HepG2 (cell line): ENCODE measurements around the gene SCAMP3. TPM values are rescaled to one million over a fixed set of nuclear protein-coding genes. Genes with fewer than 3 reads are reported as not detected.
A peak's percentile ranks its signal among the peaks of the same experiment; 100 is the strongest.

Experiments
- KDM1A ChIP-seq: IDR thresholded peaks from 2 replicates; pipeline ENCODE4 v1.6.1; 2016; ENCODE audit warnings: missing compliant biosample characterization
- SIN3A ChIP-seq: IDR thresholded peaks from 2 replicates; pipeline ENCODE4 v1.6.1; 2011; ENCODE audit warnings: low read depth, mild to moderate bottlenecking, control low read depth, low read length, borderline replicate concordance
- SP140L ChIP-seq: sonication (generic); formaldehyde crosslinking; IDR thresholded peaks from 2 replicates; pipeline ENCODE4 v1.4.0; 2020; ENCODE audit warnings: missing genetic modification reagents, borderline replicate concordance
- ZNF20 ChIP-seq: sonication (generic); formaldehyde crosslinking; IDR thresholded peaks from 2 replicates; pipeline ENCODE4 v1.4.0; 2020; ENCODE audit warnings: mild to moderate bottlenecking, moderate library complexity, missing genetic modification reagents
- ZNF558 ChIP-seq: sonication (generic); formaldehyde crosslinking; IDR thresholded peaks from 2 replicates; pipeline ENCODE4 v1.9.0; 2022; ENCODE audit warnings: mild to moderate bottlenecking, missing genetic modification reagents, borderline replicate concordance
- ZNF788 ChIP-seq: sonication (generic); formaldehyde crosslinking; IDR thresholded peaks from 2 replicates; pipeline ENCODE4 v1.5.0; 2020; ENCODE audit warnings: mild to moderate bottlenecking, missing genetic modification reagents, borderline replicate concordance
- polyA plus RNA-seq, 8 experiments: library from polyadenylated mRNA; depleted of rRNA in 3 of 8; stranded (reverse) in 7 of 8; unstranded in 1 of 8; fragments of >200 nt; fragmentation: Illumina TruSeq in 4 of 8; extraction: Trizol in 4 of 8; gene quantifications; 2 replicates each; pipeline versions ENCODE4 v1.2.1 to v1.2.3, GENCODE V29; 2011 to 2016; ENCODE audit warnings: low read depth in 4 of 8, missing spikeins in 1 of 8, mixed read lengths in 1 of 8; ENCODE audit not compliant: insufficient read depth in 1 of 8
- total RNA-seq, 5 experiments: library from RNA; depleted of rRNA; stranded (reverse); fragments of >200 nt; fragmentation: Illumina TruSeq; extraction: Trizol; gene quantifications; 2 replicates each; pipeline ENCODE4 v1.2.3, GENCODE V29; 2016; ENCODE audit warnings: low read depth in 1 of 5
- TF ChIP-seq, protein P1 (sequence below): sonication (generic); formaldehyde crosslinking; IDR thresholded peaks from 2 replicates; pipeline ENCODE4 v1.4.0; 2020; ENCODE audit warnings: missing genetic modification reagents
- TF ChIP-seq, protein P2 (sequence below): sonication (generic); formaldehyde crosslinking; IDR thresholded peaks from 2 replicates; pipeline ENCODE4 v1.4.0; 2020; ENCODE audit warnings: mild to moderate bottlenecking, missing genetic modification reagents, borderline replicate concordance
- TF ChIP-seq, protein P3 (sequence below): sonication (generic); formaldehyde crosslinking; IDR thresholded peaks from 2 replicates; pipeline ENCODE4 v1.5.0; 2020; ENCODE audit warnings: mild to moderate bottlenecking, missing genetic modification reagents, moderate library complexity

The SCAMP3 gene
- total and polyA plus RNA-seq, 2 of the 13 experiments (the other 11 are each of a cell fraction or from before 2014, with no cell fraction given), result 46.8 to 83.3 TPM

DNA sequence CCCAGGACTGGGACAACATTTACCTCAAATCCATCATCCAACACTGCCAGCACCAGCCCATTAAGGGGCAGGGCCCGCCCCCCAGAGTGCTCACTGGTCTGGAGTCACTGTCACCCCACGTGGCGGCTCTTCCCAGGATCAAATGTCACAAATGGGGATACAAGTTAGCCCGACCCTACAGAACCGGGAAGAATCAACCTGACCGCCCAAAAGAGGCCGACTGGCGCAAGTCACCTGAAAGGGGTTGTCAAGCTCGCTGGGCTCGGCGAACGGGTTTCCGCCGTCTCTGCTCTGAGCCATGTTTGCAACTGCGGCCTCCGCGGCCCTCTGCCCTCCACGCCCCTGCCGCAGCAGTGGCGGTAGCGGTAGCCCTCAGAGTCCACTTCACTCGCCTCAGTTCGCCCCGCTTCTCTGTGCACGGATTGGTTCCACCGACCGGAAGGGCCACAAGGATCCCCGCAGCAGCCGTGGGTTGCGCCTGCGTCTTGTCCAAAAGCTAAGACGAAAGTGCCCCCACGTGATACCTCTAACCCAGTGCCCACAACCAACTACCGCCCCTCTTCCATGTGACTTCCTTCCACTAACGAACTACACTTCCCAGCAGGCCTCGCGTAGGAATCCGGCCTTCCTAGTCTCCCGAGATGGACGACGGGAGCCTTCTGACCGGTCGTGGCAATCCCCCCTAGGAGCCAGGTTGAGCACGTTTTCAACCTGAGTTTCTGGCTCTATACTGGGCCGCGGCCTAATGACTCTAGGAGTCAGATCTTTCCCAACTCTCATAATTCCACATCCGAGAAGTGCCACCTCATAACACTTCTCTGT lies at the start of gene SCAMP3 (continued):
- TF ChIP-seq, protein P1, sequence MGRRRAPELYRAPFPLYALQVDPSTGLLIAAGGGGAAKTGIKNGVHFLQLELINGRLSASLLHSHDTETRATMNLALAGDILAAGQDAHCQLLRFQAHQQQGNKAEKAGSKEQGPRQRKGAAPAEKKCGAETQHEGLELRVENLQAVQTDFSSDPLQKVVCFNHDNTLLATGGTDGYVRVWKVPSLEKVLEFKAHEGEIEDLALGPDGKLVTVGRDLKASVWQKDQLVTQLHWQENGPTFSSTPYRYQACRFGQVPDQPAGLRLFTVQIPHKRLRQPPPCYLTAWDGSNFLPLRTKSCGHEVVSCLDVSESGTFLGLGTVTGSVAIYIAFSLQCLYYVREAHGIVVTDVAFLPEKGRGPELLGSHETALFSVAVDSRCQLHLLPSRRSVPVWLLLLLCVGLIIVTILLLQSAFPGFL (CRISPR knock-in tag), result no peak
- peak; percentile 68; the same call in 1 of the 2 replicates for TF ChIP-seq ZNF788 (CRISPR knock-in tag)
- no peak for TF ChIP-seq KDM1A (CRISPR knock-in tag)
- TF ChIP-seq, protein P2, sequence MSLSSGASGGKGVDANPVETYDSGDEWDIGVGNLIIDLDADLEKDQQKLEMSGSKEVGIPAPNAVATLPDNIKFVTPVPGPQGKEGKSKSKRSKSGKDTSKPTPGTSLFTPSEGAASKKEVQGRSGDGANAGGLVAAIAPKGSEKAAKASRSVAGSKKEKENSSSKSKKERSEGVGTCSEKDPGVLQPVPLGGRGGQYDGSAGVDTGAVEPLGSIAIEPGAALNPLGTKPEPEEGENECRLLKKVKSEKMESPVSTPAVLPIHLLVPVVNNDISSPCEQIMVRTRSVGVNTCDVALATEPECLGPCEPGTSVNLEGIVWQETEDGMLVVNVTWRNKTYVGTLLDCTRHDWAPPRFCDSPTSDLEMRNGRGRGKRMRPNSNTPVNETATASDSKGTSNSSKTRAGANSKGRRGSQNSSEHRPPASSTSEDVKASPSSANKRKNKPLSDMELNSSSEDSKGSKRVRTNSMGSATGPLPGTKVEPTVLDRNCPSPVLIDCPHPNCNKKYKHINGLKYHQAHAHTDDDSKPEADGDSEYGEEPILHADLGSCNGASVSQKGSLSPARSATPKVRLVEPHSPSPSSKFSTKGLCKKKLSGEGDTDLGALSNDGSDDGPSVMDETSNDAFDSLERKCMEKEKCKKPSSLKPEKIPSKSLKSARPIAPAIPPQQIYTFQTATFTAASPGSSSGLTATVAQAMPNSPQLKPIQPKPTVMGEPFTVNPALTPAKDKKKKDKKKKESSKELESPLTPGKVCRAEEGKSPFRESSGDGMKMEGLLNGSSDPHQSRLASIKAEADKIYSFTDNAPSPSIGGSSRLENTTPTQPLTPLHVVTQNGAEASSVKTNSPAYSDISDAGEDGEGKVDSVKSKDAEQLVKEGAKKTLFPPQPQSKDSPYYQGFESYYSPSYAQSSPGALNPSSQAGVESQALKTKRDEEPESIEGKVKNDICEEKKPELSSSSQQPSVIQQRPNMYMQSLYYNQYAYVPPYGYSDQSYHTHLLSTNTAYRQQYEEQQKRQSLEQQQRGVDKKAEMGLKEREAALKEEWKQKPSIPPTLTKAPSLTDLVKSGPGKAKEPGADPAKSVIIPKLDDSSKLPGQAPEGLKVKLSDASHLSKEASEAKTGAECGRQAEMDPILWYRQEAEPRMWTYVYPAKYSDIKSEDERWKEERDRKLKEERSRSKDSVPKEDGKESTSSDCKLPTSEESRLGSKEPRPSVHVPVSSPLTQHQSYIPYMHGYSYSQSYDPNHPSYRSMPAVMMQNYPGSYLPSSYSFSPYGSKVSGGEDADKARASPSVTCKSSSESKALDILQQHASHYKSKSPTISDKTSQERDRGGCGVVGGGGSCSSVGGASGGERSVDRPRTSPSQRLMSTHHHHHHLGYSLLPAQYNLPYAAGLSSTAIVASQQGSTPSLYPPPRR, result peak; percentile 66; the same call in 1 of the 2 replicates
- peak; percentile 84 for TF ChIP-seq SIN3A
- TF ChIP-seq ZNF20 (CRISPR knock-in tag), result no peak
- TF ChIP-seq SP140L, result no peak
- 0 out of 2 replicates have a peak, but pooled peaks have one; percentile 50 for TF ChIP-seq ZNF558 (CRISPR knock-in tag)
- TF ChIP-seq, protein P3, sequence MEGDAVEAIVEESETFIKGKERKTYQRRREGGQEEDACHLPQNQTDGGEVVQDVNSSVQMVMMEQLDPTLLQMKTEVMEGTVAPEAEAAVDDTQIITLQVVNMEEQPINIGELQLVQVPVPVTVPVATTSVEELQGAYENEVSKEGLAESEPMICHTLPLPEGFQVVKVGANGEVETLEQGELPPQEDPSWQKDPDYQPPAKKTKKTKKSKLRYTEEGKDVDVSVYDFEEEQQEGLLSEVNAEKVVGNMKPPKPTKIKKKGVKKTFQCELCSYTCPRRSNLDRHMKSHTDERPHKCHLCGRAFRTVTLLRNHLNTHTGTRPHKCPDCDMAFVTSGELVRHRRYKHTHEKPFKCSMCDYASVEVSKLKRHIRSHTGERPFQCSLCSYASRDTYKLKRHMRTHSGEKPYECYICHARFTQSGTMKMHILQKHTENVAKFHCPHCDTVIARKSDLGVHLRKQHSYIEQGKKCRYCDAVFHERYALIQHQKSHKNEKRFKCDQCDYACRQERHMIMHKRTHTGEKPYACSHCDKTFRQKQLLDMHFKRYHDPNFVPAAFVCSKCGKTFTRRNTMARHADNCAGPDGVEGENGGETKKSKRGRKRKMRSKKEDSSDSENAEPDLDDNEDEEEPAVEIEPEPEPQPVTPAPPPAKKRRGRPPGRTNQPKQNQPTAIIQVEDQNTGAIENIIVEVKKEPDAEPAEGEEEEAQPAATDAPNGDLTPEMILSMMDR (CRISPR knock-in tag), result peak; percentile 25; the same call in 1 of the 2 replicates
